ENCODE measurements around the gene PIGK.

The PIGK gene

GRCh38 chr1:77219166-77219887, at the start of gene PIGK:
PIGK (minus strand) TSS chr1:77219430; CDS start chr1:77219402, 28 bp downstream.
- Histone ChIP-seq H3K9me2 (ENCODE audit: low read depth, low read length) (no peaks in the 10 kb centered on the region), H3K4me3 (ENCODE audit: low read depth, low read length, poor library complexity, severe bottlenecking) (peak within 1 kb of the TSS; percentile 99), H3F3A (ENCODE audit: insufficient read depth, low read length) (no peaks in the 10 kb centered on the region), H3K79me2 (ENCODE audit: insufficient read depth, low read length) (peaks cover 13% of the 10 kb centered on the region), H3K27ac (ENCODE audit: low read depth, low read length, poor library complexity, severe bottlenecking) (peak within 1 kb of the TSS; percentile 79), H4K20me1 (ENCODE audit: insufficient read depth, low read length) (no peaks in the 10 kb centered on the region), H3K4me2 (ENCODE audit: low read length) (peak within 1 kb of the TSS; percentile 88), H3K36me3 (ENCODE audit: insufficient read depth, low read length) (peaks cover 7% of the 10 kb centered on the region), H3K4me1 (ENCODE audit: insufficient read depth, low read length, severe bottlenecking) (peaks cover 25% of the 10 kb centered on the region), H2AFZ (ENCODE audit: low read length) (peak within 1 kb of the TSS; percentile 99), H3K9me3 (ENCODE audit: low read length) (no peaks in the 10 kb centered on the region), H3K9ac (ENCODE audit: low read length) (peak within 1 kb of the TSS; percentile 99), H3K27me3 (ENCODE audit: insufficient read depth, low read length) (no peaks in the 10 kb centered on the region)
- TF ChIP-seq CTCF (IDR thresholded peaks at IDR 0.05; ENCODE audit: low read length) (peak; percentile 10; the same call in 1 of the 2 replicates), EZH2 (IDR thresholded peaks at IDR 0.05; ENCODE audit: borderline replicate concordance, low read length) (no peak)

GRCh38 chr1:77267035-77267434, 47.8 kb upstream of the PIGK start:
- no peak overlapping the region for H3K27ac ChIP-seq (ENCODE audit: low read depth, low read length, poor library complexity, severe bottlenecking)

GRCh38 chr1:77265180-77265579, 46.0 kb upstream of the PIGK start:
- Histone ChIP-seq H3K4me3 (ENCODE audit: low read depth, low read length, poor library complexity, severe bottlenecking) (no peak overlapping the region), H3K27me3 (ENCODE audit: insufficient read depth, low read length) (no peaks in the 10 kb centered on the region), H3K4me2 (ENCODE audit: low read length) (no peak overlapping the region), H4K20me1 (ENCODE audit: insufficient read depth, low read length) (no peaks in the 10 kb centered on the region), H3K9me3 (ENCODE audit: low read length) (no peaks in the 10 kb centered on the region), H3K9me2 (ENCODE audit: low read depth, low read length) (no peaks in the 10 kb centered on the region), H3K9ac (ENCODE audit: low read length) (no peak overlapping the region), H2AFZ (ENCODE audit: low read length) (no peak overlapping the region), H3F3A (ENCODE audit: insufficient read depth, low read length) (no peaks in the 10 kb centered on the region), H3K79me2 (ENCODE audit: insufficient read depth, low read length) (no peaks in the 10 kb centered on the region), H3K36me3 (ENCODE audit: insufficient read depth, low read length) (no peaks in the 10 kb centered on the region), H3K4me1 (ENCODE audit: insufficient read depth, low read length, severe bottlenecking) (no peaks in the 10 kb centered on the region), H3K27ac (ENCODE audit: low read depth, low read length, poor library complexity, severe bottlenecking) (no peak overlapping the region)
- TF ChIP-seq CTCF (IDR thresholded peaks at IDR 0.05; ENCODE audit: low read length) (no peak), EZH2 (IDR thresholded peaks at IDR 0.05; ENCODE audit: borderline replicate concordance, low read length) (no peak)

More at GRCh38 chr1:77267035-77267434, 47.8 kb upstream of the PIGK start:
- H3K9ac ChIP-seq (ENCODE audit: low read length), result no peak overlapping the region
- H3K9me2 ChIP-seq (ENCODE audit: low read depth, low read length), result no peaks in the 10 kb centered on the region
- H3K4me2 ChIP-seq (ENCODE audit: low read length), result no peak overlapping the region
- no peaks in the 10 kb centered on the region for H3F3A ChIP-seq (ENCODE audit: insufficient read depth, low read length)
- no peaks in the 10 kb centered on the region for H4K20me1 ChIP-seq (ENCODE audit: insufficient read depth, low read length)
- TF ChIP-seq CTCF (IDR thresholded peaks at IDR 0.05; ENCODE audit: low read length) (no peak), EZH2 (IDR thresholded peaks at IDR 0.05; ENCODE audit: borderline replicate concordance, low read length) (no peak)
- no peak overlapping the region for H3K4me3 ChIP-seq (ENCODE audit: low read depth, low read length, poor library complexity, severe bottlenecking)
- H3K9me3 ChIP-seq (ENCODE audit: low read length), result no peaks in the 10 kb centered on the region
- no peaks in the 10 kb centered on the region for H3K36me3 ChIP-seq (ENCODE audit: insufficient read depth, low read length)
- no peaks in the 10 kb centered on the region for H3K27me3 ChIP-seq (ENCODE audit: insufficient read depth, low read length)
- no peaks in the 10 kb centered on the region for H3K4me1 ChIP-seq (ENCODE audit: insufficient read depth, low read length, severe bottlenecking)
- H3K79me2 ChIP-seq (ENCODE audit: insufficient read depth, low read length), result no peaks in the 10 kb centered on the region
- H2AFZ ChIP-seq (ENCODE audit: low read length), result no peak overlapping the region
